ENCODE data around the gene CERS6.

Gene CERS6

DNA sequence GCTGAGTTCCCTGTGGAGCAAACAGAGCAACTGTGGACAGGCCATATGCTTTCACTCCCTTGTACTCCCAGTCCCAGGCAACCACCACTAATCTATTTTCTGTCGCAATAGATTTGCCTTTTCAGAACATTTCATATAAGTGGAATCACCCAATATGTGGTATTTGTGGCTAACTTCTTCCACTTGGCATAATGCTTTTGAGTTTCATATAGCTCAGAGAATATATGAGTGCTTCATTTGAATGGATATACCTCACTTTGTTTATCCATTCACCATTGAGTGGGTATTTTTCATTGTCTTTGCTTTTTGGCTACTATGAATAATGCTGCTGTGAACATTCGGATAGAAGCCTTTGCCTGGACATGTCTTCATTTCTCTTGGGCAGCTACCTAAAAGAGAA is 151.9 kb downstream of the CERS6 start:
- DNase-seq = no peak

- no peak for DNase-seq
Measured at GRCh38 chr2:168608796-168609195, 152.7 kb downstream of the CERS6 start.

GRCh38 chr2:168611091-168611490 is 155.0 kb downstream of the CERS6 start:
- DNase-seq = no peak

DNA sequence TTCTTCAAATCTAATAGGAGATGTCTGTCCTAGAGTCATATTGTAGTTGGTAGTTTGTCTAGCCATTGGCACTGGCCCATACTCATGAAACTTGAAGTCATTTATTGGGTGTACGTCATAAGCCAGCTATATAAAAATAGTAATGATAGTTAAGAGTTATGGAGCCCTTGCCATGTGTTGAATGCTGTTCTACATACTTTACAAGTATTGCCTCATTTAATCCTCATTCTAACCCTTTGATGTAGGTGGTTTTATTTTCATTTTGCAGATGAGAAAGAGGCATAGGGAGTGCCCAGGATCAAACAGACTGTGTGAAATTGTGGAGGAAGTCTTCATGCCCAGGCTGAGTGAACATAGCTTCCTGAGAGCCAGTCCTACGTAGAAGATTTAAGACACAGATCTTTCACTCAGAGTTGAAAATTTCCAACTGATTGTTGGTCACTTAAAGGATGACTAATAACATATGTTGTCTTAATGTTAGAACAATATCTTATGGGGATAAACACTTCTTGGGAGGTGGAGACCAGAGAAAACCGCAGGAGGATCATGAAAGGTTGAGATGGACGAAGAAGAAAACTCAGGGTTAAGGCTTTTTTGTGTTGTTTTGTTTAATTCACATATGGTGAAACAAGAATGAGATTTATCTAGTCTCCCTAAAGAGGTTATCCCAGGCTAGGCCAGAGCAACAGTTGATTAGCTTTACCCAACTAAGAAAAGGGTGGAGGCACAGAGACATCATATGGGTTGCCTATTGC is 156.0 kb downstream of the CERS6 start:
- no peak for DNase-seq

- DNase-seq = no peak
Measured at GRCh38 chr2:168612719-168613118, 156.6 kb downstream of the CERS6 start.

DNA sequence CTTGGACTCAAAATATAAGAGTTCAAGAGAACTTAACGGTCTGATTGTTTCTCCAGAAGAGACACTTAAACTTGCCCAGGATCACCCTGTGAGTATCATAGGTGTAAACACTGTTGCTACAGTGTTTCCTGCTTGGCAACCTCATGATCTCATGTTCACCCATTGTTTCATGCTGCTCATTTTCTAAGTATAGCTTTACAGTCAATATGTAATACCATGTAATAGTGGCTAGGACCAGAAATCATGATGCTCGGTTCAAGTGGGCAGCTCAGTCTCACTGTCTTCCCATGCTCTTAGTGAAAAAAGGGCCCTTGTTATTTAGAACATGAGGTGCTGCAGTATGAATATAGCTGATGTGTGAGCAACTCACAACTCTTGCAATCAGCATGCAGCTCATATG is 157.5 kb downstream of the CERS6 start:
- DNase-seq = no peak

DNA sequence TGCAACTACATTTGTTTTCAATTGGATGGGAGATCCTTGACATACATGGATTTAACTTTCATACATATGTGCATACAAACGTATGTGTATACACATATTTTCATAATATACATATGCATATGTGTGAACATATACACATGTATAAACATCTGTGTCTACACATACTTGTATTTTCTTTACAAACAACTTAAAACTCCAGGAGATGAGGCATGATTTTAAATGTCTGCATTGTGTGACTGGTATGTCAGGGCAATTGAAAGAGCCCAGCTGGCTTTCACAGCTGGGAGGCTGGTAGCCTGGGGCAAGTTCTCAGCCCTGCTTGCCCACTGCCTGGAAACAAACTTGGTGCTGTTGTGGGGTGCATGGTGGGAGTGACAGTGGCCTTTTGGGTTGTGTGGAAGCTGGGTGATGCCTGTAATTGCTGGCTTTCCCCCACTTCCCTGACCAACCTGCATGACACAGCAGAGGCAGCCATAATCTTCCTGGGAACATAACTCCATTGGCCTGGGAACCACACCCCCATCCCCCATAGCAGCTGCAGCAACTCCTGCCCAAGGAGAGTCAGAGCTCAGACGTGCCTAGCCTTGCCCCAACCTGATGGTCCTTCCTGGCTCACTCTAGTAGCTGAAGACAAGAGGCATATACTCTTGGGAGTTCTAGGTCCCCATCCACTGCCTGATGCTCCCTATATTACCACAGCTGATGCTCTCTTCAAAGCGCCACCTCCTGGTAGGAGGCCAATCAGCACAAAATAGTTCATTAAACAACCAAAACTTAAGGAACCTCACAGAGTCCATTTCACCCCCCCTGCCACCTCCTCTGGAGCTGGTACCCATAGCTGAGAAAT is 158.3 kb downstream of the CERS6 start:
- no peak for DNase-seq

GRCh38 chr2:168620554-168620953 is 164.5 kb downstream of the CERS6 start:
- no peak for DNase-seq

GRCh38 chr2:168622559-168622958 is 166.5 kb downstream of the CERS6 start:
- DNase-seq = no peak

DNA sequence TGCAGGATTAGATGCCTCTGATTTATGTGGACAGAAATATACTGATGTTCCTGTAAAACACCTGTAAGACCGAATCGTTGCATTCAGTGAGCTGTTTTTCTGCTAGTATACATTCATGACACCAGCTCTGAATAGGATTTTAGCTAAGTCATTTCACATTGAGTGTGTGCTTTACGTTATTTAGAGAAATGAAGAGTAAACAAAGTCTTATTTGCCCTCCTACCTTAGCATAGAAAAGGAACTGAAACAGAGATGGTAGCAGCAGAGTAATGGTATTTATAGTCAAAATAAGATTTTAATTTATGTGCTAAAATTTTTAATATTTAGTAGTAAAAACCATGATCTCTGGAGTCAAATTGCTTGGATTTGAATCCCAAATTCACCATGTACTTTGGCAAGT is 168.0 kb downstream of the CERS6 start:
- no peak for DNase-seq

GRCh38 chr2:168626096-168626495 is 170.0 kb downstream of the CERS6 start:
- no peak for DNase-seq

GRCh38 chr2:168626647-168627046 is 170.6 kb downstream of the CERS6 start:
- no peak for DNase-seq

GRCh38 chr2:168632709-168633121 is 176.6 kb downstream of the CERS6 start:
- no peak for DNase-seq

- DNase-seq = no peak
Measured at GRCh38 chr2:168633200-168633599, 177.1 kb downstream of the CERS6 start.

GRCh38 chr2:168633895-168634294 is 177.8 kb downstream of the CERS6 start:
- DNase-seq = no peak

DNA sequence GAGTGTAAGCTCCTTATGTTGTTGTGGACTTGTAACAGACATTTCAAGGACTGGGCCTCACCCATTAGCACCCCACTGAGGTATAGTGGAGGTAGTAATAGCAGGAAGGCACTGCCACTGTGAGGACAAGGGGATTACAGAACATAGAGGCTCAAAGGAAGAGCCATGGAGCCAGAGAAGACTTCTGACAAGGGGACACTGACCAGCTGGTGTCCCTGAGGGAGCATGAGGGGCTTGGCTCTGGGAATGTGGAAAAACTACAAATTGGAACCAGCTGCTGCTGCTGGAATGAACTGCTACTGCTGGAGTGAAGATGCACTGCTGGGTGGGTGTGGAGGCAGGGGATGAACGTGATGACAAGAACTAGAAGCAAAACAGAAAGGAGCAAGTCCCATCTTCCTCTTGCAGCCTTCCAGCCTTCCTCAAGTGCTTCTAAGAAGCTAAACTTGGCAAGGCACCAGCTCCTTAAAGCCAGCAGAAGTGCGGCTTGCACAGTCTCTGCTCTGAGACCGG is 179.0 kb downstream of the CERS6 start:
- no peak for DNase-seq

- no peak for DNase-seq
Measured at GRCh38 chr2:168639018-168639417, 182.9 kb downstream of the CERS6 start.

- no peak for DNase-seq
Measured at GRCh38 chr2:168639441-168639898, 183.4 kb downstream of the CERS6 start.

DNA sequence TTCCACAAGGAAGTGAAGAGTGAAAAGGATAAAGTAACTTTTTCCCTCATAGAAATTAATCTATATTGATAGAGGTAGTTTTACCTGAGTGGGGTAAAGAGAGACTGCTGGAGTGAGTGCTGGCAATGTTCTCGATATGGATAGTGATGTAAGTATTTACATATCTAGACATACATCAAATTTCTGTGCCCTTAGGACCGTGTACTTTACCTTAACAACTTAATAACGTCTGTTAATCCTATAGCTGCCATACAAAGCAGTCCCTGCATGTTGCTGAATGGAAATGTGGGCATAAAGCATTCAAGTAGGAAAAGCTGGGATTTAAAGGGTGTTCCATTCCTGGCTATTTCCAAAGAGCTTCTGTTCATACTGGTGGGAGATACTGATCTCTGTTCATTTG is 184.0 kb downstream of the CERS6 start:
- DNase-seq = no peak

- no peak for DNase-seq
Measured at GRCh38 chr2:168641636-168642035, 185.6 kb downstream of the CERS6 start.

GRCh38 chr2:168642873-168643272 is 186.8 kb downstream of the CERS6 start:
- no peak for DNase-seq

- DNase-seq = no peak
Measured at GRCh38 chr2:168643979-168644378, 187.9 kb downstream of the CERS6 start.

DNA sequence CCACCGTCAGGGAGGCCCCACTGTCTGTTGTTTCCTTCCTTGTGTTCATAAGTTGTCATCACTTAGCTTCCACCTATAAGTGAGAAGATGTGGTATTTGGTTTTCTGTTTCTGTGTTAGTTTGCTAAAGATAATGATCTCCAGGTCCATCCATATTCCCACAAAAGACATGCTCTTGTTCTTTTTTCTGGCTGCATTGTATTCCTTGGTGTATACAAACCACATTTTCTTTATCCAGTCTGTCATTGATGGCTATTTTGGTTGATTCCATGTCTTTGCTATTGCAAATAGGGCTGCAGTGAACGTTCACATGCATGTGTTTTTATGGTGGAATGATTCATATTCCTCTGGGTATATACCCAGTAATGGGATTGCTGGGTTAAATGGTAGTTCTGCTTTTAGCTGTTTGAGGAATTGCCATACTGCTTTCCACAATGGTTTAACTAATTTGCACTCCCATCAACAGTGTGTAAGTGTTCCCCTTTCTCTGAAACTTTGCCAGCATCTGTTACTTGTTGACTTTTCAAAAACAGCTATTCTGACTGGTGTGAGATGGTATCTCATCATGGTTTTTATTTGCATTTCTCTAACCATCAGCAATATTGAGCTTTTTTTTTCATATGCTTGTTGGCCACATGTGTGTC is 189.7 kb downstream of the CERS6 start:
- DNase-seq = no peak
